Measurements from ENCODE around the gene PIWIL4.

Gene PIWIL4

GRCh38 chr11:94661444-94661843 lies 94.3 kb downstream of the PIWIL4 start:
- no peak for DNase-seq (ENCODE audit: low read depth in 1 of 2, low spot score in 1 of 2)

GRCh38 chr11:94662065-94662779 lies 95.1 kb downstream of the PIWIL4 start:
- no peak for DNase-seq (ENCODE audit: low read depth in 1 of 2, low spot score in 1 of 2)

- no peak for DNase-seq (ENCODE audit: low read depth in 1 of 2, low spot score in 1 of 2)
These were observed 95.8 kb downstream of the PIWIL4 start for GRCh38 chr11:94662846-94663390.

- DNase-seq (ENCODE audit: low read depth in 1 of 2, low spot score in 1 of 2): no peak
These were observed 97.2 kb downstream of the PIWIL4 start for GRCh38 chr11:94664346-94664745.

- DNase-seq (ENCODE audit: low read depth in 1 of 2, low spot score in 1 of 2): no peak
These were observed 98.0 kb downstream of the PIWIL4 start for GRCh38 chr11:94665116-94665659.

- no peak for DNase-seq (ENCODE audit: low read depth in 1 of 2, low spot score in 1 of 2)
These were observed 99.9 kb downstream of the PIWIL4 start for GRCh38 chr11:94666792-94667721.

- DNase-seq (ENCODE audit: low read depth in 1 of 2, low spot score in 1 of 2): no peak
These were observed 101.1 kb downstream of the PIWIL4 start for GRCh38 chr11:94668212-94668793.

- DNase-seq (ENCODE audit: low read depth in 1 of 2, low spot score in 1 of 2): no peak
These were observed 101.9 kb downstream of the PIWIL4 start for GRCh38 chr11:94669023-94669422.

All from activated T-helper 1 cell treated with anti-CD3 and anti-CD28 coated beads, Interleukin-2, amount 50 U/mL, for 16 hours (primary cell).